ENCODE results near the gene RBM38. TPM values are rescaled to one million over a fixed set of nuclear protein-coding genes. Genes with fewer than 3 reads are reported as not detected.

Gene RBM38
- total RNA-seq, 1 experiment from 2014 or later: 39.9 TPM

GRCh38 chr20:57404419-57405072 lies 13.3 kb downstream of the RBM38 start:
- CTCF ChIA-PET: no interaction called here
- POLR2A ChIA-PET: no interaction called here
- DNase-seq (ENCODE audit: low read depth, low spot score) (no peak), ATAC-seq (no peak)
- no peaks in the 10 kb centered on the region for H3K27me3 ChIP-seq (ENCODE audit: control insufficient read depth, insufficient read depth, low read length)
- in situ Hi-C loops (cut with HindIII; ENCODE audit: low pct_unique_long_range_greater_than_20kb, low sequenced_read_pairs) (no loop called here), intact Hi-C loops (cut with micrococcal nuclease; ENCODE audit: unreplicated experiment) (no loop called here)
- BruUV-seq (replicated peaks): no TSS peak
- H3K4me1 ChIP-seq (ENCODE audit: control insufficient read depth, insufficient read depth, low read length): no peaks in the 10 kb centered on the region
- H3K4me3 ChIP-seq (ENCODE audit: low read depth in 2 of 2, low read length in 2 of 2): no peak overlapping the region
- TF ChIP-seq CTCF (IDR thresholded peaks at IDR 0.05): no peak
- no peak for TF ChIP-seq TCF7L2 (IDR thresholded peaks at IDR 0.05; ENCODE audit: low read depth, low read length)
- no peak for TF ChIP-seq REST (IDR thresholded peaks at IDR 0.05; ENCODE audit: insufficient read depth in 1 of 2, low read depth in 2 of 2, low read length in 1 of 2)
- no peak for TF ChIP-seq POLR2AphosphoS5 (IDR thresholded peaks at IDR 0.05; ENCODE audit: low read depth, low read length)
- no peak for TF ChIP-seq SIN3A (IDR thresholded peaks at IDR 0.05; ENCODE audit: borderline replicate concordance, insufficient read depth, low read depth, low read length)
- H3K9me3 ChIP-seq (ENCODE audit: control insufficient read depth, insufficient read depth, low read depth, low read length): no peaks in the 10 kb centered on the region
- H3K36me3 ChIP-seq (ENCODE audit: control insufficient read depth, insufficient read depth, low read length): no peaks in the 10 kb centered on the region
- H3K27ac ChIP-seq (ENCODE audit: low read length): no peak overlapping the region

- TF ChIP-seq TCF7L2 (IDR thresholded peaks at IDR 0.05; ENCODE audit: low read depth, low read length) (no peak), CTCF (IDR thresholded peaks at IDR 0.05) (no peak)
- BruUV-seq (replicated peaks): no TSS peak
- no peak for DNase-seq (ENCODE audit: low read depth, low spot score)
- no peak for ATAC-seq
- POLR2A ChIA-PET: no interaction called here
- in situ Hi-C loops (cut with HindIII; ENCODE audit: low pct_unique_long_range_greater_than_20kb, low sequenced_read_pairs): no loop called here
- CTCF ChIA-PET: no interaction called here
- intact Hi-C loops (cut with micrococcal nuclease; ENCODE audit: unreplicated experiment): no loop called here
- Histone ChIP-seq H3K27ac (ENCODE audit: low read length) (no peak overlapping the region), H3K9me3 (ENCODE audit: control insufficient read depth, insufficient read depth, low read depth, low read length) (no peaks in the 10 kb centered on the region), H3K27me3 (ENCODE audit: control insufficient read depth, insufficient read depth, low read length) (no peaks in the 10 kb centered on the region), H3K36me3 (ENCODE audit: control insufficient read depth, insufficient read depth, low read length) (no peaks in the 10 kb centered on the region), H3K4me1 (ENCODE audit: control insufficient read depth, insufficient read depth, low read length) (no peaks in the 10 kb centered on the region), H3K4me3 (ENCODE audit: low read depth in 2 of 2, low read length in 2 of 2) (no peak overlapping the region)
These were observed 14.2 kb downstream of the RBM38 start for GRCh38 chr20:57405236-57406016.

All from Panc1 (cell line).